Left lung (tissue), 10 donors: ENCODE measurements around the gene ENGASE. TPM values are rescaled to one million over a fixed set of nuclear protein-coding genes. Genes with fewer than 3 reads are reported as not detected.

ENCODE experiments used
- ATAC-seq: fragments of 200-7000 bp; cut with Tn5 transposase; one replicate; pipeline ENCODE4 v1.9.1; 2020; ENCODE audit warnings: moderate library complexity
- DNase-seq, 4 donors: peaks; one replicate each; pipeline ENCODE4 v3.0.0-alpha.2; 2013 to 2020
- H3K27ac ChIP-seq, 2 donors: fragments of 200-600 bp; sonication (generic) in 1 of 2; one replicate each; pipeline versions ENCODE4 v1.5.0 to v1.8.0; 2020 to 2021
- H3K27me3 ChIP-seq, 2 donors: fragments of 200-600 bp; sonication (generic) in 1 of 2; one replicate each; pipeline versions ENCODE4 v1.5.0 to v1.8.0; 2020 to 2021
- H3K36me3 ChIP-seq, 2 donors: fragments of 200-600 bp; sonication (generic) in 1 of 2; one replicate each; pipeline versions ENCODE4 v1.5.0 to v1.8.0; 2020 to 2021
- H3K4me1 ChIP-seq, 2 donors: fragments of 200-600 bp; one replicate each; pipeline ENCODE4 v1.8.0; 2021
- H3K4me3 ChIP-seq, 2 donors: fragments of 200-600 bp; sonication (generic) in 1 of 2; one replicate each; pipeline versions ENCODE4 v1.5.0 to v1.8.0; 2020 to 2021; ENCODE audit warnings: mild to moderate bottlenecking in 1 of 2
- H3K9me3 ChIP-seq, 2 donors: fragments of 200-600 bp; sonication (generic) in 1 of 2; one replicate each; pipeline versions ENCODE4 v1.5.0 to v1.8.0; 2020 to 2021
- CTCF ChIP-seq, 2 donors: fragments of 200-600 bp; sonication (generic) in 1 of 2; IDR thresholded peaks; one replicate each; pipeline versions ENCODE4 v1.5.0 to v1.8.0; 2021; ENCODE audit warnings: antibody characterized with exemption in 2 of 2
- intact Hi-C, 2 donors: fragments of 100-400 bp; cut with DNase I; formaldehyde crosslinking; loops; one replicate each; pipeline versions ENCODE4 v1.11.2 to v1.14.2; 2022
- polyA plus RNA-seq, 6 donors: library from polyadenylated mRNA; unstranded; fragments of 120-200 nt; gene quantifications; one replicate each; pipeline ENCODE4 v1.2.1, GENCODE V29; 2013; ENCODE audit not compliant: insufficient read length in 6 of 6
- total RNA-seq, 2 donors: library from RNA; stranded (reverse); fragmentation: NEBNext Ultra II Directional; extraction: Animal tissue kit (Norgen Biotek cat#: 25700); gene quantifications; one replicate each; pipeline ENCODE4 v1.2.1, GENCODE V29; 2021
- donor health status: DM: no; HTN: yes; CAD: no.
- donor health status: DM: no; HTN: no; CAD: no.

The ENGASE gene
- total and polyA plus RNA-seq, 8 donors, result 25.1 to 50.2 (median 35.2) TPM

DNA sequence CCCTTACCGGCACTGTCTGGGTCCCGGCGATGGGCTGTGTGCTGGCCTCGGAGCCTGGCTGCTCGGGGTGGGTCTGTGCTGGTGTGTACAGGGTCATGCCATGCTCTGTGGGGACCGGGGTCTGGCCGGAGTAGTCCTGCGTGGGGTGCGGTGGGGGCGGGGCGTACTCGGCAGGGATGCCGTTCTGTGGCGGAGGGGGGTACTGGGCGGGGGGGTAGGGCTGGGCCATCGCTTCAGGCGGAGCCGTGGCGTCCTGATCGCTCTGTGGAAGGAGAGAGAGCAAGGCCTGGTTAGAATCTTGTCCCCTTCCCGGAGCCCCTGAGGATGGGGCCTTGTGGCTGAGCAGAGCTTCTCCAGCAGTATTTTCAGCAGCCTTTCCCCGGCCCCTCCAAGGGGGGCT is 40.9 kb downstream of the ENGASE start:
- DNase-seq (no peak), ATAC-seq (peak; percentile 11)
- Histone ChIP-seq H3K4me3 (no peak overlapping the region), H3K27ac (no peak overlapping the region), H3K36me3 (no peaks in the 10 kb centered on the region), H3K9me3 (no peaks in the 10 kb centered on the region), H3K27me3 (peaks cover 0 to 57% of the 10 kb centered on the region in 2 donors), H3K4me1 (peaks cover 3 to 18% of the 10 kb centered on the region in 2 donors)
- TF ChIP-seq CTCF (IDR thresholded peaks at IDR 0.05), result no peak
- intact Hi-C loops, result no loop called here

- no peaks in the 10 kb centered on the region for H3K36me3 ChIP-seq
- intact Hi-C loops, result no loop called here
- DNase-seq (no peak), ATAC-seq (no peak)
- TF ChIP-seq CTCF (IDR thresholded peaks at IDR 0.05), result no peak
- H3K27ac ChIP-seq, result no peak overlapping the region
- H3K9me3 ChIP-seq, result no peaks in the 10 kb centered on the region
- peaks cover 0 to 46% of the 10 kb centered on the region in 2 donors for H3K27me3 ChIP-seq
- H3K4me3 ChIP-seq, result no peak overlapping the region
- peaks cover 3 to 18% of the 10 kb centered on the region in 2 donors for H3K4me1 ChIP-seq
Observed at GRCh38 chr17:79116575-79117368, 42.1 kb downstream of the ENGASE start.

- Histone ChIP-seq H3K36me3 (no peaks in the 10 kb centered on the region), H3K4me1 (peaks cover 3 to 18% of the 10 kb centered on the region in 2 donors), H3K4me3 (no peak overlapping the region), H3K27me3 (peaks cover 0 to 48% of the 10 kb centered on the region in 2 donors), H3K27ac (no peak overlapping the region), H3K9me3 (no peaks in the 10 kb centered on the region)
- TF ChIP-seq CTCF (IDR thresholded peaks at IDR 0.05), result no peak
- intact Hi-C loops, result no loop called here
- no peak for DNase-seq
- no peak for ATAC-seq
Observed at GRCh38 chr17:79117905-79118487, 43.4 kb downstream of the ENGASE start.

- Histone ChIP-seq H3K4me3 (no peak overlapping the region), H3K27ac (no peak overlapping the region), H3K4me1 (peaks cover 3 to 18% of the 10 kb centered on the region in 2 donors), H3K9me3 (no peaks in the 10 kb centered on the region), H3K36me3 (no peaks in the 10 kb centered on the region), H3K27me3 (peaks cover 0 to 48% of the 10 kb centered on the region in 2 donors)
- ATAC-seq, result no peak
- intact Hi-C loops, result no loop called here
- DNase-seq, result no peak
- no peak for TF ChIP-seq CTCF (IDR thresholded peaks at IDR 0.05)
Observed at GRCh38 chr17:79118924-79119323, 44.3 kb downstream of the ENGASE start.

DNA sequence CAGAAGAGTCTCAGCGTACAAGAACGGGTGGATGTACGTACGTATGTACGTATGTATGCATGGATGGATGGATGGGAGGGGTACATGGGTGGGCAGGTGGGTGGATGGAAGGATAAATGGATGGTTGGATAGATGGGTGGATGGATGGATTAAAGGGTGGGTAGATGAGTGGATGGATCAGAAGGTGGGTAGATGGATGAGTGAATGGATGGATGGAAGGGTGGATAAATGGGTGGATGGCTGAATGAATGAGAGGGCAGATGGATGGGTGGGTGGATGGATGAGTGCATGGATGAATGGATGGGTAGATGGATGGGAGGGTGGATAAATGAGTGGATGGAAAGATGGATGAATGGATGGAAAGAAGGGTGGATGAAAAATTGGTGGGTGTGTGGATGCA is 45.6 kb downstream of the ENGASE start:
- Histone ChIP-seq H3K4me1 (peaks cover 0 to 7% of the 10 kb centered on the region in 2 donors), H3K27me3 (peaks cover 0 to 59% of the 10 kb centered on the region in 2 donors), H3K27ac (no peak overlapping the region), H3K4me3 (no peak overlapping the region), H3K9me3 (no peaks in the 10 kb centered on the region), H3K36me3 (no peaks in the 10 kb centered on the region)
- intact Hi-C loops, result no loop called here
- ATAC-seq (no peak), DNase-seq (no peak)
- no peak for TF ChIP-seq CTCF (IDR thresholded peaks at IDR 0.05)
